ENCODE data around the gene LRRIQ3.
"Not testable (repeated sequence)": the region's sequence is repeated elsewhere in the genome, so short reads cannot be mapped to it uniquely, and the experiment has no call there.

The LRRIQ3 gene

GRCh38 chr1:74197657-74198552 lies at the start of gene LRRIQ3, which contains the start of gene FPGT:
TSS of gene LRRIQ3 (minus strand) at chr1:74198176. CDS start at chr1:74183684, 14,492 bp downstream.
TSS of gene FPGT (plus strand) at chr1:74198242. CDS start at chr1:74198279, 37 bp downstream.
- peak; percentile 95 for DNase-seq (ENCODE audit: low spot score)

GRCh38 chr1:74246315-74246714 lies 48.3 kb upstream of the LRRIQ3 start:
- no peak for DNase-seq (ENCODE audit: low spot score)

GRCh38 chr1:74245168-74245772 lies 47.3 kb upstream of the LRRIQ3 start:
- DNase-seq (ENCODE audit: low spot score) = no peak

- no peak for DNase-seq (ENCODE audit: low spot score)
Observed at GRCh38 chr1:74237787-74238186, 39.8 kb upstream of the LRRIQ3 start.

- no peak for DNase-seq (ENCODE audit: low spot score)
Observed at GRCh38 chr1:74237035-74237434, 39.1 kb upstream of the LRRIQ3 start.

- DNase-seq (ENCODE audit: low spot score) = no peak
Observed at GRCh38 chr1:74236440-74236839, 38.5 kb upstream of the LRRIQ3 start.

GRCh38 chr1:74235153-74235552 lies 37.2 kb upstream of the LRRIQ3 start, which contains the start of gene TNNI3K:
TSS of gene TNNI3K (plus strand) at chr1:74235387. CDS start at chr1:74235452, 65 bp downstream.
- DNase-seq (ENCODE audit: low spot score) = no peak

- DNase-seq (ENCODE audit: low spot score) = no peak
Observed at GRCh38 chr1:74223453-74223852, 25.5 kb upstream of the LRRIQ3 start.

- no peak for DNase-seq (ENCODE audit: low spot score)
Observed at GRCh38 chr1:74222701-74223100, 24.7 kb upstream of the LRRIQ3 start.

- DNase-seq (ENCODE audit: low spot score) = no peak
Observed at GRCh38 chr1:74215229-74215628, 17.3 kb upstream of the LRRIQ3 start.

GRCh38 chr1:74205266-74205665 lies 7.3 kb upstream of the LRRIQ3 start:
- no peak for DNase-seq (ENCODE audit: low spot score)

- no peak for DNase-seq (ENCODE audit: low spot score)
Observed at GRCh38 chr1:74199504-74199903, 1.5 kb upstream of the LRRIQ3 start.

GRCh38 chr1:74197255-74197654 lies 721 bp downstream of the LRRIQ3 start:
- no peak for DNase-seq (ENCODE audit: low spot score)

GRCh38 chr1:74195339-74195738 lies 2.6 kb downstream of the LRRIQ3 start:
- no peak for DNase-seq (ENCODE audit: low spot score)

GRCh38 chr1:74193908-74194307 lies 4.1 kb downstream of the LRRIQ3 start:
- no peak for DNase-seq (ENCODE audit: low spot score)

- DNase-seq (ENCODE audit: low spot score) = no peak
Observed at GRCh38 chr1:74180490-74180889, 17.5 kb downstream of the LRRIQ3 start.

- not testable (repeated sequence) for DNase-seq (ENCODE audit: low spot score)
Observed at GRCh38 chr1:74174423-74174822, 23.6 kb downstream of the LRRIQ3 start.

- no peak for DNase-seq (ENCODE audit: low spot score)
Observed at GRCh38 chr1:74162333-74162732, 35.6 kb downstream of the LRRIQ3 start.

- DNase-seq (ENCODE audit: low spot score) = no peak
Observed at GRCh38 chr1:74161497-74161896, 36.5 kb downstream of the LRRIQ3 start.

- DNase-seq (ENCODE audit: low spot score) = no peak
Observed at GRCh38 chr1:74160046-74160445, 37.9 kb downstream of the LRRIQ3 start.

- DNase-seq (ENCODE audit: low spot score) = no peak
Observed at GRCh38 chr1:74145086-74145485, 52.9 kb downstream of the LRRIQ3 start.

GRCh38 chr1:74117370-74117769 lies 80.6 kb downstream of the LRRIQ3 start:
- DNase-seq (ENCODE audit: low spot score) = not testable (repeated sequence)

GRCh38 chr1:74113333-74113732 lies 84.6 kb downstream of the LRRIQ3 start:
- DNase-seq (ENCODE audit: low spot score) = no peak

All from CD4-positive, alpha-beta T cell treated with Interleukin-15 for 4 hours (primary cell).